HG03565 (cell line): ENCODE measurements around the gene PAXX.

Experiments used
- ATAC-seq: cut with Tn5 transposase; IDR thresholded peaks from one replicate; pipeline ENCODE4 v1.9.1; 2021; ENCODE audit warnings: mild to moderate bottlenecking, moderate library complexity; ENCODE audit not compliant: unreplicated experiment

PAXX gene

DNA sequence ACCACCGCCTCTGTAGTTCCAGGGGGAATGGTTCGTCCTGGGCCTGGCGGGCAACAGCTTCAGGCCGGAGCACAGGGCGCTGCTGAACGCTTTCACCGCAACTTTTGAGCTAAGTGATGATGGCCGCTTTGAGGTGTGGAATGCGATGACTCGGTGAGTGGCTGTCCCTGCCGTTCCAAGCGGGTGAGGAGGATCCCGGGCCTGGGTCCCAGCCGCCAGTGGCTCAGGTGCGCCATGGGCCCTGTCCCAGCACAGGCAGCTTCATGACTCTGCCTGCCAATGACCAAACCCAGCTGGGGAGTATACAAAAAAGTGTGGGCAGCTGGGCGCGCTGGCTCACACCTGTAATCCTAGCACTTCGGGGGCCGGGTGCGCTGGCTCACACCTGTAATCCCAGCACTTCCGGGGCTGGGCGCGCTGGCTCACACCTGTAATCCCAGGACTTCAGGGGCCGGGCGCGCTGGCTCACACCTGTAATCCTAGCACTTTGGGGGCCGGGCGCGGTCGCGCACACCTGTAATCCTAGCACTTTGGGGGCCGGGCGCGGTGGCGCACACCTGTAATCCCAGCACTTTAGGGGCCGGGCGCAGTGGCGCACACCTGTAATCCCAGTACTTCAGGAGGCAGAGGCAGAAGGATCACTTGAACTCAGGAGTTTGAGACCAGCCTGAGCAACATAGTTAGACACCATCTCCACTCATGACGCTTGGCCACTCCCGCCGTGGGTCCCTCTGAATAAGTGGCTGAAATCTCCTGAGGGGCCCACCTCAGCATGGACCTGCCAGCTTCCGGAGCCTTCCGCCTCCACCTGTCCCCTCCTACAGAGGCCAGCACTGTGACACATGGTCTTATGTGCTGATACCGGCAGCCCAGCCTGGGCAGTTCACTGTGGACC, 39.1 kb upstream of the PAXX start:
- ATAC-seq = no peak

DNA sequence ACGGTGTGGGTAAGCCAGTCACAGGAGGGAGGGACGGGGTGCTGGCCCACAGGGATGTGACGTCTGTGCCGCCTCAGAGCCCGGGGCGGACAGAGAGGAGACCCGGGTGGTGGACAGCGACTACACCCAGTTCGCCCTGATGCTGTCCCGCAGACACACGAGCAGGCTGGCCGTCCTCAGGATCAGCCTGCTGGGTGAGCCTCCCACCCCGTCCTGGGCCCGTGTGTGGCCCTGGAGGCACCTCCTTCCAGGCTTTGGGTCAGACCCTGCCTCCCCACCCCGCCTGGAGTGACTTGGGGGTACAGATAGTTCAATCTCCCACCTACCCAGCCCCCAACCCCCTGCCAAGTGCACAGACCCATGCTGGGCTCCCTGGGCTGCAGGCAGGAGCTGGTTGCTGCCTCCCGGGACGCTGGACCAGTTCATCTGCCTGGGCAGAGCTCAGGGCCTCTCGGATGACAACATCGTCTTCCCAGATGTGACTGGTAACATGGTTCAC, 38.4 kb upstream of the PAXX start:
- ATAC-seq = no peak

- no peak for ATAC-seq
Measured at GRCh38 chr9:136954270-136955083, 37.7 kb upstream of the PAXX start.

GRCh38 chr9:136955202-136955942, 36.9 kb upstream of the PAXX start:
- no peak for ATAC-seq

- ATAC-seq = no peak
Measured at GRCh38 chr9:136955943-136956335, 36.3 kb upstream of the PAXX start.

DNA sequence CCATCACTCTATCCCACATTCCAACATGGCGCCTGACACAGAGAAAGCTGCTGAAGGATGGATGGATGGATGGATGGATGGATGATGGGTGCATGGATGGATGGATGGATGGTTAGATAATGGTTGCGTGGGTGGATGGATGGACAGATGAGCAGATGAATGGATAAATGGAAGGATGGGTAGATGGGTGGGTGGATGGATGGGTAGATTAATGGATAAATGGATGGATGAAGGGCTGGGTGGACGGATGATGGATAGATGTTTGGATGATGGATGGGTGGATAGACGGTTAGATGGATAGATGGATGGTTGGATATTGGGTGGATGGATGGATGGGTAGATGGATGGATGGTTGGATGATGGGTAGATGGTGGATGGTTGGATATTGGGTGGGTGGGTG, 35.6 kb upstream of the PAXX start:
- no peak for ATAC-seq

DNA sequence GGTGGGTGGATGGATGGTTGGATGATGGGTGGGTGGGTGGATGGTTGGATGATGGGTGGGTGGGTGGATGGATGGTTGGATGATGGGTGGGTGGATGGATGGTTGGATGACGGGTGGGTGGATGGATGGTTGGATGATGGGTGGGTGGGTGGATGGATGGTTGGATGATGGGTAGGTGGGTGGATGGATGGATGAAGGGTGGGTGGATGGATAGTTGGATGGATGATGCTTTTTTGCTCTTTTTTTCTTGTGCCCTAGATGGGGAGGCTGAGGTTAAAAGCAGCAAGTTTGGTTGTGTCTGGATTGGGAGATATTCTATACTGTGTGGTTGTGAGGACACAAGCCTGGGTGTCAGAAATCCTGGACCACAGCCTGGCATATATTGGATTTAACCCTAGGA, 34.8 kb upstream of the PAXX start:
- ATAC-seq = no peak

DNA sequence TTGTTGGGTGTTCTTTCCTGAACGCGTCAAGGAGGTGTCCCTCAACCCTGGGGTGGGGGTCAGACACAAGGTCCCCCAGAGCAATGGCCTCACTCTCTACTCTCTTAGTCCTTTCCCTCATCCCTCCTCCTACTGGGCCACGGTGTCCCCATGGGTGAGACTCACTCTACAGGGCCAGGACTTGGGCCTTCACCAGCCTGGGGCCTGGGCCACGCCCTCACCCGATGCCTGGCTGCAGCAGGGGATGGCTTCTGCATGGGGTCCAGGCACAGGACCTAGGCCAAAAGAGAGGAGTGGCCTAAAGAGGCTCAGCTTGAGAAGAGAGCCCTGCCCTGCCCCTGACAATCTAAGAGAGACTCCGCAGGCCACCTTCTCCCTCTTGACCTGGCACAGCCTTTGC, 34.3 kb upstream of the PAXX start:
- no peak for ATAC-seq

DNA sequence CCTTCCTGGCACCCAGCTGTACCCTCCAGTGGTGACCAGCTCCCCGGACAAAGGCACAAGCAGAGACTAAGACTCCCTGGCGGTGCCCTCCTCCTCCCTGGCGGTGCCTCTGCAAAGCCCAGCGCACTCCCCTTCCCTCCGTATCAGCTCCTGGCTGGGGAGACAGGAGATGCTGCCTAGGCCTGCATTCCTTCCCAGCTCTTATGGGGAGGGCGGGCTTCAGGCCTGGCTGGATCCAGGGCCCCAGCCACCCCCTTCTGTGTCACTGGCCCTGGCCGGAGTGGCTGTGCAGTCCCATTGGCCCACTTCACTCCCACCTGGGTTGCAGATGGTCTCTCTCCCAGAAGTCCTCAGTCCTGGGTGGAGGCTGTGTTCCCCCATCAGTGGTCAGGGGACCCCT, 33.7 kb upstream of the PAXX start:
- no peak for ATAC-seq

- no peak for ATAC-seq
Measured at GRCh38 chr9:136958898-136959850, 33.0 kb upstream of the PAXX start.

- no peak for ATAC-seq
Measured at GRCh38 chr9:136960212-136960937, 31.8 kb upstream of the PAXX start.

GRCh38 chr9:136960938-136961275, 31.3 kb upstream of the PAXX start:
- no peak for ATAC-seq

DNA sequence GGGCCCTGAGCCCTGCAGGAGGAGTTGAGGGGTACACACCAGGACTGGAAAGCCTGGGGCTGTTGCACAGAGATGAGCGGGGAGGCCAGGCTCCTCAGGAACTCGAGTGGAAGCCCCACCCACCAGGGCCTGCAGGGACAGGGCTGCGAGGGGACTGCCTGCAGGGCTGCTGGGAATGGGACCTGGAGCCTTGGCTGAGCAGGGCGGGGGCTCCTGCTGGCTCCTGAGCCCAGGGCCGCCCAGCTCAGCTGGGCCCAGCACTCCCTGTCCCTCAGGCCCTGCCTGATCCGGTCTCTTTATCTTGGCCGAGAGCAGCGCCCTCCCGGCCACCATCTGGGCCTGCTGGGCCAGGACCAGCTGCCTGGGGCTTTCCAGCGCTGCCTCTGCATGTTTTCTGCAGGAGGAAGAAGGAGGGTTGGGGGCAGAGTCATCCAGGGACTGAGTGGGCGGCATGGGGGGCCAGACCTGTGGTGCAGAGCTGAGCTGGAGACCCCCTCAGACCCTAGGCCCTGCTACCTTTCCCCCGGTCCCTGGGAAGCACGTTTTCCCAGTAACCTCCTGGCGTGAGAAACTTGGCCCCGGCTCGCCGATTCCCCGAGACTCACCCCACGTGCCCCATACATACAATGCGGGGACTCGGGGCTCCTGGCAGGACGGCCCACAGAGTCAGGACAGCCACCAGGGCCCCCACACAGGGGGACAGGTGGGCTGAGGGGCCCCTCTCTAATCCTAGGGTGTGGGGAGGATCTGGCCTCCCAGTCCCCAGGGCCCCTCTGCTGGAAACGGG, 30.8 kb upstream of the PAXX start:
- ATAC-seq = no peak

DNA sequence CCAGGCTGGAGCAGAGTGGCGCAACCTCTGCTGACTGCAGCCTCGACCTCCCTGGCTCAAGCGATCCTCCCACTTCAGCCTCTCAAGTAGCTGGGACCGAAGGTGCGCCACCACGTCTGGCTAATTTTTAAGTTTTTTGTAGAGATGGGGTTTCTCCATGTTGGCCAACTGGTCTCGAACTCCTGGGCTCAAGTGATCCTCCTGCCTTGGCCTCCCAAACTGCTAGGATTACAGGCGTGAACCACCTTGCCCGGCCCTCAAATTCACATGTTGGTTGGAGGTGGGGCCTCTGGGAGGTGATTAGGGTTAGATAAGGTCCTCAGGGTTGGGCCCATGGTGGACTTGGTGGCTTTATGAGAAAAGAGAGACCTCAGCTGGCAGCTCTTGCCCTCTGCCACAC, 30.1 kb upstream of the PAXX start:
- no peak for ATAC-seq

DNA sequence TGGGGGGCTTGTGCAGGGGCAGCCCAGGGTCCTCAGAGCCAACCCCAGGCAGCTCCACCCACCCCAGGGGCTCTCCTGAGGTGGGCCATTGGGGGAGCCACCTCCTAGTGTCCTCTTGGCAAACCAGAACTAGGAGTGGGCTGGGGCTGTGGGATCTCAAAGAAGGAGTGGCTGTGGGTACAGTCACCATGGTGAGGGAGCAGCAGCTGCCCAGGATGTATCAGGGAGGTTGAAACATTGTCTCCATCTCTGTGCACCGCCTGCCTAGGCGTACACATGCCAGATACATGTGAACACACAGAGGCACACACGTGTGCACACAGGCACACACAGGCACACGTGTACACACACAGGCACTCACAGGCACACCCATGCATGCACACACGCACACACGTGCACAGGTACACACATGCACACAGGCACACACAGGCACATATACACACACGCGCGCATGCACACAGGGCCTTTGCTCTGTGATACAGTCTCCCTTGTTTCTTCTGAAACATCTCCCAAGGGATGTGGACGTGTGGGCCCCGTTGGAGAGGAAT, 29.4 kb upstream of the PAXX start:
- ATAC-seq = no peak

DNA sequence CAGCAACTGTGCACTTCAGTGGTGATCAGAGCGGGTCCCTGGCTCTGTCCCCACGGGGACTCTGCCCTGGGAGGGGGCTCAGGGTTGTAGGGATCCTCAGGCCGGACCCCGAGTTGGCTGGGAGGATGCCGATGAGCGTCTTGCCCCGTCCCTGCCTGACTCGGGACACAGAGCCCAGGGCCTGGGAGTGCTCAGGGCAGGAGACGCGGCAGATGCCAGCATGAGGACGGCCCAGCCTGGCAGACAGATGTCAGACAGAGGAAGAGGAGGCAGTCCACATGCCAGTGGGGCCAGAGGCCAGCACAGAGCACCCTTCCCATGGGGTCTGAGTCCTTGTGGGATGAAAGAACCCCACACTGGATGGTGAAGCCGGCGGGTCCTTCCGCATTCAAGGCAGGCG, 28.9 kb upstream of the PAXX start:
- no peak for ATAC-seq

- ATAC-seq = no peak
Measured at GRCh38 chr9:136963751-136964150, 28.5 kb upstream of the PAXX start.

DNA sequence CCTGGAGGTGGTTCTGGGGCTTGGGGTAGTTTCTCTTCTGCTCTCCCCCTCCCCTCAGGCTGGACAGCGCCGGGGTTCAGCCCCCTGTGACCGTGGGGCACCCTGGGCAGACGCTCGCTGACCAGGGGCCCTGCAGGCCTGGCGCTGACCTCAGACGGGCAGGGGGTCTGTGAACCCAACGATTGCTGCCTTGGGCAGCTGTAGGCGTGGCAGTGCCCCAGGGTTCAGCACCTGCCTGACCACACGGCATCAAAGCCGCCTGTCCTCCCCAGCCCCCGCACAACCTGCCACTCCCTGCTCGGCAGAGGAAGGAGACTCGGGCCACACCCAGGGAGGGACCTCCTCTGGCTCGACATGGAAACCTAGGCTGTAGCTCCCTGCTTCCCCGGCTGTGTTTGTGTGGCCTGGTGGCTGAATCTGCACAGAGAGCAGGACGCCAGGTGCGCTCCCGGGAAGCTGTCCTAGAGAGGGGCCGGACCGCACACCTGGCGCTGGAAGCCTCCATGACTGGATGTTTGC, 28.0 kb upstream of the PAXX start:
- ATAC-seq = no peak
